GM04504 (cell line): Measurements from ENCODE around the gene GOSR2.
"Not testable (repeated sequence)": the region's sequence is repeated elsewhere in the genome, so short reads cannot be mapped to it uniquely, and the experiment has no call there.

ENCODE experiments used
- DNase-seq: peaks from one replicate; pipeline ENCODE4 v3.0.0-alpha.2; 2012; ENCODE audit warnings: low read depth

Gene GOSR2

DNA sequence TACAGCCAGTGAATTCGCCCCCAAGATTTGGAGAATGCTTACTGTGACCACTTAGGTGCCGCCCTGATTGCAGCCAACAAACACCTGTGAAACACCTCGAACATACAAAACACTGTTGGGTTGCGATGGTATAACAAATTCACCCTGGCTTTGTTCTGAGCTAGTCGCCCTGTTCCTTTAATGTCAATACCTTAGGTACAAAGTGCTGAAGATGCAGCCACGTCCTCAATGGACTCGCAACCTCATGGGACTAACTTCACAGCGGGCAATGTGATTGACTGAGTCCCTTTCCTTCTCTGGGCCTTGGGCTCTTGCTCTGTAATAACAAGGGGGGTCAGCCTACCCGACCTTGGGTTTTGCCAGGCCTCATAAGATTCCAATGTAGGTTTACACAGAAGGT lies 28.9 kb upstream of the GOSR2 start:
- DNase-seq: no peak

DNA sequence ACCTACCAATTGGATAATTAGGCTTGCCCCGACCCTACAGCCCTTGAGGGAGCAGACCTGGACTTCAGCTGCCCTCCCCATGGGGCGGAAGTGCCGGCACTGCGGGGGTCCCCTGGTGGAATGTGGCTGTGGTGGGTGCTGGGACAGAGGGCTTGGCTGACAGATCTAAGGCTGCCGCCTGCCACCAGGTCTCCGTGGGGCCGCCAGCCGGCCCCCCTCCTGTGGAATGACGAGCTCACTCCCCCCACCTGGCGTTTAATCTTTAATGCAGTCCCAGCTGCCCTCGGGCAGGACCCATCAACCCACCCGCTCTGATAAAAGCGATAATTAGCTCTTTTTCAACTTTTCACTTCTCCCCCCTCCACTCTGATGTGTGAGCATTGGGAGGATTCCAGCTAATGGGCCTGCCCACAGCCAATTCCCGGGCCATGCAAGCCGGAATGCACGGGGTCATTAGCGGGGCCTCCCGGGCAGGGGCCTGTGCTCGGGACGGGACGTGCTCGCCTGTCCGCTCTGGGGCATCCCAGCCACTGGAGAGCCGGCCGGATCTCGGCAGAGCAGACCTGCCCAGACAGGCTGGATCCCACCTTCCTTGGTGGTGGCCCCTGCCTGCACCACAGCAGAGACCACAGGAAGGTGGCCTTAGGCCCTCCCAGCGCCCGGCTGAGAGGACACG lies 28.3 kb upstream of the GOSR2 start:
- DNase-seq: no peak

DNA sequence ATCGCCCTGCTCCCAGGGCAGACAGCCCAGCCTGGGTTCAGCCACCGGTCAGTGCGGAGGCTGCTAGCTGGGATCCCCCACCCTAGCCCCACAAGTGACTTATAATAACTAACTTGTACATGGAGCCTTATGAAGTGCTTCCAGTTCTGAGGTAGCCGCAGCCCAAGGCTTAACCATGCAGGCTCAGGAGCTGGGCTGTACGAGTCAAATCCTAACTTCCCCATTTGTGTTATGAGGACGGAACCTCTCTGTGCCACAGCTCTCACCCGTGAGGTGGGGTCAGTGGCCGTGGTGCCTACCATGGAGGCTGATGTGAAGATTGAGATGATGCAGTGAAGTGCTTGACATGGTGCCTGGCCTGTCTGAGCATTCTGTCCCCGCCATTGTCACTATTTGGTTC lies 27.8 kb upstream of the GOSR2 start:
- no peak for DNase-seq

DNA sequence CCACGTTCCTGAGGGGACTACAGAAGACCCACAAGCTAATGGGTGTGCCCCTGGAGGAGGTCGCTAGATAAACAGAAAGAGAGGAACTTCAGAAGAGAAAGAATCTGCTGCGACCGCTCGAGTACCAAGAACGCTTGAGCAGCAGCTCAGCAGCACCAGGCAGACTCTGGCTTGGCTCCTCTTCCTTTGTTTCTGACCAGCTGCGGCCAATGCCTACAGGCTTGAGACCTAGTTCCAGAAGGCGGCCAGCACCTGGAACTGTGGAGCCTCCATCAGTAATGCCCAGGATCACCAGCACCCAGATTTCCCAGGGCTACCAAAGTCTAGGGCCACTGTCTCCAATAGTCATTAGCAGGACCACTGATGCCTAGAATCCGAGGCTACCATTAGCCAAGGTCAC lies 26.0 kb upstream of the GOSR2 start:
- DNase-seq: no peak

DNA sequence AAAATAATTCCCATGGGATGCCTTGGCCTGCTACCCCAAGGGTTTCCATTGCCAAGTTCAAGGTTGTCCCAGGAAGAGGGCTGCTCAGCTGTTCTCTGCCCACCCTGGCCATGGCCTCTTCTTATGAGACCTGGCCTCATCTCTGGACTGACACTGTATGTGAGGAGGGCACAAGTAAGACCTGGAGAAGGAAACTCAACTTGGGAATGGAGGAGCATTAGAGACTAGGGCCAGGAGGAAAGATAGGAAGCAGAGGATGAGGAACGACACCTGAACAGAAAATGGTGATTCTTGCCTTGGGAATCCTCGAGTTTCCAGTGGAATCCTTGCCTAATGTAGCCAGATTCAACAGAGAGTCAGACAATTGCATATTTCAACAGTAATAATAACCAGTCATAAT lies 24.6 kb upstream of the GOSR2 start:
- no peak for DNase-seq

DNA sequence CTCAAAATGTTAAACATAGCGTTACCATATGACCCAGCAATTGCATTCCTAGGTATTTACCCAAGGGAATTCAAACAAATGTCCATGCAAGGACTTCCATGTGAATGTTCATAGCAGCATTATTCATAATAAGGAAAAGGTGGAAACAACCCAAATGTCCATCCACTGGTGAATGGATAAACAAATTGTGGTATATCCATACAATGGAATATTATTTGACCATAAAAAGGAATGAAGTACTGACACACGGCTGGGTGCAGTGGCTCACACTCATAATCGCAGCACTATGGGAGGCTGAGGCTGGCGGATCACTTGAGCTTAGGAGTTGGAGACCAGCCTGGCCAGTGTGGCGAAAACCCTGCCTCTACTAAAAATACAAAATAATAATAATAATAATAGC lies 24.1 kb upstream of the GOSR2 start:
- DNase-seq: no peak

DNA sequence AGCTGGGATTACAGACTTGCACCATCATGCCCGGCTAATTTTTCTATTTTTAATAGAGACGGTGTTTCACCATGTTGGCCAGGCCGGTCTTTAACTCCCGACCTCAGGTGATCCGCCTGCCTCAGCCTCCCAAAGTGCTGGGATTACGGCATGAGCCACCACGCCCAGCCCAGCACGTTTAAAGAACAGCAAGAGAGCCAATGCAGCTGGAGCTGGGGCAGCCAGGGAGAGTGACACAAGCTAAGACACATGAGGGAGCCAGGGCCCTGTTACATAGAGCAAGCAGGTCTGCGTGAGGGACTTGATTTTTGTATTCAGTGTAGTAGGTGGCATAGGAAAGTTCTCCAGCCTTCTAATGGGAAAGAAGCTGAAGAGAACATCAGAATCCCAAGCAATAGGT lies 21.7 kb upstream of the GOSR2 start:
- no peak for DNase-seq

DNA sequence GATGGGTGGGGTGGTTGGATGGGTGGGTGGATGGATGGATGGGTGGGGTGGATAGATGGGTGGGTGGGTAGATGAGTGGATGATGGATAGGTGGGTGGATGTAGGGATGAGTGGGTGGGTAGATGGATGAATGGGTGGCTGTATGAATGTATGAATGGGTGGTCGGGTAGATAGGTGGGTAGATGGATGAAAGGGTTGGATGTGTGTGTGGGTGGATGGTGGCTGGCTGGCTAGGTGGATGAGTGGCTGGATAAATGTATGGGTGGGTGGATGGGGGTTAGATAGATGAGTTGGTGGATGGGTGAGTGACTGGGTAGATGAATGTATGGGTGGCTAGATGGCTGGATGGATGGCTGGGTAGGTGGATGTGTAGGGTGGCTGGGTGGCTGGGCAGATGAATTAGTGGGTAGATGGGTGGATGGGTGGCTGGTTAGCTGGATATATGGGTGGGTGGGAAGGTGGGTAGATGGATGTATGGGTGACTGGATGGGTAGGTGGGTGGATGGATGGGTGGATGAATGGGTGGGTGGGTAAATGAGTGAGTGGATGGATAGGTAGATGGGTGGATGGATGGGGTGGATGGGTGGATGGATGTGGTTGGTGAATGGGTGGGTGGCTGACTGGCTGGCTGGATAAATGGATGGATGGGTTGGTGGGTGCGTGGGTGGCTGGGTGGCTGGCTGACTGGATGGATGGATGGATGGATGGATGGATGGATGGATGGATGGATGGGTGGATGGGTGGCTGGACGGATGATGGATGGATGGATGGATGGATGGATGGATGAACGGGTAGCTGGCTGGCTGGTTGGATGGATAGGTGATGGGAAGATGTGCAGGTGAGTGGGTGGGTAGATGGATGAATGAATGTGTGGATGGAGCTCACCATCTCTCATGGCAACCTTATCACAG lies 18.9 kb upstream of the GOSR2 start:
- DNase-seq: no peak

DNA sequence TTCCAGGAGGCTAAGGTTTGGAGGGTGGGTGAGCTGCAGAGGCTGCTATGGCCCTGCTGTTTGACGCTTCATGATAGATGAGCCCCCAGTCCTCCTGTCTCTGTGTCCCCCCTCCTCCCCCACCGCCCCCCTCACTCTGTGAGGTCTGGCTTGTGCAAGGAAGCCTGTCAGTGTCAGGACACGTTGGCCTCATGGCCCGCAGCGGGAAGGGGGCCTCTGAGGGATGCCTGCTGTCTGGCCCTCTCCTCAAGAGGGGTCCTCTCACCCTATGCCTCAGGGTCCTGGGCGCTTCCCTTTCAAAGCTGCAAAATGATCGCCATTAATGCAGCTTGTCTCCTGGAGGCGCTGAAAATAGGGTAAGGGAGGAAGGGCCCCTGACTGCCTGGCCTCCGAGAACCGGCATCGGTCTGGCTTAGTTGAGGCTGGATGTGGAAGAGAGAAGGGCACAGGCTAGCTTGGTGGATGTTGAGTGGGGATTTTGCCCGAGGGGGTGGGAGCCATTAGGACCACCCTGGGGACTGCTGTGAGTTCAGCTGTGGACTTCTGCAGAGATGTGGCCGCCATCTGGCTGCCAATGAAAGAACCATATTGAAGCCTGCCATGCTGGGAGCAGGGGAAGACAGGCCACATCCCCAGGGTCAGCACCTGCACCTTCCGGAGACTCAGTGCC lies 14.8 kb upstream of the GOSR2 start:
- no peak for DNase-seq

DNA sequence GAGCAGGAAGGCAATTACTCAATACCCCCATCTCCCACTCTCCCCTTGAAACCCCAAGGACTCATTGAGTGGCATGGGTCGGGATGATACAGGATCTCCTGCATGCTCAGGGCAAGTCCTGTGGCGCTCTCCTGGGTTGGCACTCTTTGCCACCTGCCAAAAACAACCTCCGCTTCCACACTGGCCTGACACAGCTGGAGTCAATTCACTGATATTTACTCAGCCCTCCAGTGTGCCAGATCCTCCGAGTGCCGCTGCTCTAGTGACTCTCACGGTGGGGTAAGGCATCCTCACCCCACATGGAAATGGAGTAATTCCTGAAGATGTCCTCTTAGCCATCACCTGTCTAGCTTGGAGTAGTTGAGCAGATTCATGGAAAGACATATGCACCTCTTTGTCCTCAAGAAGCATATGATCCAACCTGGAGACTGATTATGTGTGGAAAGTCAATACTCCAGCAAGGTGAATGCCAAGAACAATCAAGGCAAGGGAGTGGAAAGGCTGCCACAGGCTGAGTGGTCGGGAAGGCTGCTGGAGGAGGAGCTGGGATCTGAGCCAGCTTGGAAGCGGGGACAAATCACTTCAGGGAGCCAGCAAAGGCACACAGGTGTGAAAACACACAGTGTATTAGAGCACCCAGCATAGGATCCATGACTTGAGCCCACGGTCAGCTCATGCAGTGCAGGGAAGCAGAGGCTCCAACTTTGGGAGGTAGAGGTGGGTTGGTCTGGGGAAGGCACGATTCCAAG lies 12.6 kb upstream of the GOSR2 start:
- no peak for DNase-seq

DNA sequence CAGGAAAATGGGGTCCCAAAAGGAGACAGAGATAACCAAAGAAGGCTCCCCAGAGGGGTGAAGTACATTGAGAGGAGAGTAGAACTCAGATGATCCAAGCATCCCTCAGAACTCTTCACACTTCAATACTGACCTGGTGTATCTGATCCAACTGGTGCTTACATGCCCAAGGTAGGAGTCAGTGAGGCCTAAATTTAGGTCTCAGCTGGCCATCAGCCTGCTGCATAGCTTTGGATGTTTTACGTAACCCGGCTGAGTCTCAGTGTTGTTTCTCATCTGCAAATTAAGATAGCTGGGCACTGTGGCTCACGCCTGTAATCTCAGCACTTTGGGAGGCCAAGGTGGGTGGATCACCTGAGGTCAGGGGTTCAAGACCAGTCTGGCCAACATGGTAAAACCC lies 11.6 kb upstream of the GOSR2 start:
- no peak for DNase-seq

DNA sequence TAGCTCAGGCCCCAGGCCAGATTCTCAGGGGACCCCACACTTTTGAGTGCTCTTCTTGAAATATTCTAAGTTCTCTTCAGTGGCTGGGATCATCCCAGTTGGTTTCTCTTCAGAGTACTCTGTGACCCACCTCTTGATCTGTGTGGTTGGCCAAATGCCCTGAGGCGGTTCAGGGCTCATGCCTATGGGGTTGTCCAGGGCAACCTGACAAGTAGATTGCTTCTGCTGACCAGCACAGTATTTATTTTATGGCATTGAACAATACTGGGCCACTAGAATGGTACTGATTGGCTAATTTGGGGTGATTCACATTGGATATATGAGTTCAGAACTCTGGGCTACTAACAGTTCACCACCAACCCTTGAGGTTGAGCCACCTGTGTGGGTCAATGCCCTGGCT lies 7.4 kb upstream of the GOSR2 start:
- DNase-seq: no peak

DNA sequence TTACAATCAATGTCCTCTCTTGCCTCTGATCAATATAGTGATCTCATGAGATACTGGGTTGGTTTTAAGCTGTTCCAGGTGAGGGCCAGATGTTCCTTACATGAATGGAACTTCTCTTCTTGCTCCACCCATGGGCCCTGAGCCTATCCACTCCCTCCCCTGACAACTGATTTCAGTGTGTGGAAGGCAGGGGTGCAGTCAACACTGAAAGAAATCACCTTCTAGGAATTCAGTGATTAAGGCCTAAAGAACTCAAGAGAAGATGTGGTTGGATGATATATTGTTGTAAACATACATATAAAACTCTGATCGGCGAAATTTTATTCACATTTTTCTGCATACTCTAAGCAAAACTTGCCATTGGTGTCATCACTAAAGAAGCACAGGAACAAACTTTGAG lies 6.7 kb upstream of the GOSR2 start:
- peak; percentile 60 for DNase-seq

DNA sequence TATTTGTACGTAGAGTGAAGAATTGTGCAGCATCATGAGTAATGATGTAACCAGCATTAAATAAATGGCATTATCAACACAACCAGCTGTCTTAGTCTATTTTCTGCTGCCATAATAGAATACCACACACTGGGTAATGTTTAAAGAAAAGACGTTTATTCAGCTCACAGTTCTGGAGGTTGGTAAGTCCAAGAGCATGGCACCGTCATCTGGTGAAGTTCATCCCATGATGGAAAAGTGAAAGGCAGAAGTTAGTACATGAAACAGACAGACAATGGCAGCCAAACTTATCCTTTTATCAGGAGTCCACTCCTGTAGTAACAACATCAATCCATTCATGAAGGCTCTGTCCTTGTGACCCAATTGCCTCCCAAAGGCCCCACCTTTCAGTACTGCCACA lies 6.3 kb upstream of the GOSR2 start:
- no peak for DNase-seq

DNA sequence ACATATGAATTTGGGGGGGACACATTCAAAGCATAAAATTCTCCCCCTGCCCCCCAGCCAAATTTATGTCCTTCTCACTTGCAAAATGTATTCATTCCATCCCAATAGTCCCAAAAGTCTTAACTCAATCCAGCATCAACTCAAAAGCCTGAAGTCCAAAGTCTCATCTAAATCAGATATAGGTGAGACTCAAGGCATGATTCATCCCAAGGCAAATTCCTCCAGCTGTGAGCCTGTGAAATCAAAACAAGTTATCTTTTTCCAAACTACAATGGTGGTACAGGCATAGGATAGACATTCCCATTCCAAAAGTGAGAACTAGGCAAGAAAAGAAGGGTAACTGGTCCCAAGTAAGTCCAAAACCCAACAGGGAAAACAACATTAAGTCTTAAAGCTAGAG lies 5.9 kb upstream of the GOSR2 start:
- no peak for DNase-seq

DNA sequence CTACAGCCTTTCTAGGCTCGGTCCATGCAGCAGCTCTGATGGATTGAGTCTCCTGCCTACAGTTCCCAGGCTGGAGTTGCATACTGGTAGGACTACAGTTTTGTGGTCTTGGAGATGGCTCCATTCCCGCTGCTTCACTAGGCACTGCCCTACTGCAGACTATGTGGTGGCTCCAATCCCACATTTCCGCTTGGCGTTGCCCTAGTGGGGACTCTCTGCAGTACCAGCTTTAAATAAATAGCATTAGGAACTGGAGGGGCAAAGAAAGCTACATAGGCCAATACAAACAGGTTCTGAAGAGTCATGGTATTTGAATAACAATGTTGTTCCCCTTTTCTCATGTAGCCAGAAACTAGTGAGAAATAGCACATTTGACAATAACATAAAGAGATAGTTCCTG lies 5.4 kb upstream of the GOSR2 start:
- DNase-seq: no peak

DNA sequence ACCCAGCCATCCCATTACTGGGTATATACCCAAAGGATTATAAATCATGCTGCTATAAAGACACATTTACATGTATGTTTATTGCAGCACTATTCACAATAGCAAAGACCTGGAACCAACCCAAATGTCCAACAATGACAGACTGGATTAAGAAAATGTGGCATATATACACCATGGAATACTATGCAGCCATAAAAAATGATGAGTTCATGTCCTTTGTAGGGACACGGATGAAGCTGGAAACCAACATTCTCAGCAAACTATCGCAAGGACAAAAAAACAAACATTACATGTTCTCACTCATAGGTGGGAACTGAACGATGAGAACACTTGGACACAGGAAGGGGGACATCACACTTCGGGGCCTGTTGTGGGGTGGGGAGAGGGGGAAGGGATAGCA lies 998 bp upstream of the GOSR2 start:
- not testable (repeated sequence) for DNase-seq

DNA sequence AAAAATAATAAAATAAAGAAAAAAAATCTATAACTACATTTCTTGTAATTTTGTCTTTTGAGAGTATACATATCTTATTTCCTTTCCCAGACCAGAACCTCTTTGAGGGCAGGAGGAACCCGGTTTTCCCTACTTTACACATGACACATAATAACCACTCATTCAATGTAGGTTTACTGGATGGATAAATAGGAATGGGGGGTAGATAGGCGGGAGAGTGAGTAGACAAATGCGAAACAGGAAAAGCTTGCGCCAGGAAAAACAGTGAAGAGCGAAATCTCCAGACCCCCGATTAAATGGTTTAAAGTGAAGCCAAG lies 515 bp upstream of the GOSR2 start:
- DNase-seq: no peak

DNA sequence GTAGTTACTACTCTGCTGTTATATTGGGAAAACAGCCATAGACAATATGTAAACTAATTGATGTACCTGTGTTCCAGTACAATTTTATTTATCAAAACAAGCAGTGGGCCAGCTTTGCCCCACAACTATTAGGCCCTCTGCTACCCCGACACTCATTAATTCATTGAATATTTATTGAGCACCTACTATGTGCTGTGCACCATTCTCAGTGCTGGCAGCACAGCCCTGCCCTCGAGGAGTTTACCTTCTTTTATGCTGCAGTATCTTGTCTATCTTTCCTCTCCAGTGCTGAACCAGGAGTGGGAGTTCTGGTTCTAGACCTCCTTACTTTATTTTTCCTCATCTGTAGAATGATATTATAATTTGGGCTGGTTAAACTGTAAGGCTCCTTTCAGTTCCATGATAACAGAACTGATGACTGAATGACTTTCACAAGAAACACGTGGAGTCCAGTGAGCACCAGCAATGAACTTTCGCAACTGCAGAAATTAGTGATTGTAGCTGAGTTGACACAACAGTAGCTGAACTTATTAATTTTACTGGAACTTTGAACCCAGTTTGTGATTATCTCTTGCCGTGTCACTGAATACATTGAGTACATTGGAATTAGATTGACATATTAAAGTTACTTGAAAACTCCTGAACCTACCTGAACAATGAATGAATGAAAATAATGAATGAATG lies 2.4 kb downstream of the GOSR2 start:
- DNase-seq: no peak

DNA sequence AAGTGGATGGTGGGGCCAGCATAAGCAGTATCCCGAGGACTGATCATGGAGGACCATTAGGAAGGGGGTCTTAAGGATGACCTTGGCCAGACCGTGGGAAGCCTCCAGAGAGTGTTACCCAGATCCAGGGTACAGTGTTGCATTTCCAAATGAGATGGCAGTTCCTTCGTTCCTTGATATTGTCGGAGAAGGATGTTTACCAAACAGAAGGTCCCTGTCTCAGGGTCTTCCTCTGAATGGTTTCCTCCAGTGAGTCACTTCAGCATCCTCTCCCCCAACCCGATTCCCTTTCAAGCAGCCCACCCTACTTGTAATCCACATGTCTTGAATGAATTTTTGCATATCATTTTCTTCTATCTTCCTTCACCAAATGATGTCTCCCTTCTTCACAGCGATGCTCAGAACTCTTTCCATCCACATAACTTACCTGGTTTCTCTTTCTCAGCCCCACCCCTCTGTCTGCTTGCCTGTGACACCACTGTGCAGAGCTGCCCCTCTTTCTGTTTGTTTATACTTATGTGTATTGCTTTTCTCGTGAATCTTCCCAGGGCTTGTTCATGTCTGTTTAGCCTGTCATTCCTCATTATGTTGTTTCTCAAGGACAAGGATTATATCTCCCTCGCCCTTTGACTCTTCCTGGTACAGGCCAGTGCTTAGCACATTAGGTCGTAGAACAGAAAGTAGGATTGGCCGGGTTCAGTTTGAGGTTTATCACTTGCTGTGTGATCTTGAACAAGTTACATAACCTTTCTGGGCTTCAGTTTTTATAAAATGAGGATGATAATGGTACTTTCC lies 5.7 kb downstream of the GOSR2 start:
- DNase-seq: no peak

DNA sequence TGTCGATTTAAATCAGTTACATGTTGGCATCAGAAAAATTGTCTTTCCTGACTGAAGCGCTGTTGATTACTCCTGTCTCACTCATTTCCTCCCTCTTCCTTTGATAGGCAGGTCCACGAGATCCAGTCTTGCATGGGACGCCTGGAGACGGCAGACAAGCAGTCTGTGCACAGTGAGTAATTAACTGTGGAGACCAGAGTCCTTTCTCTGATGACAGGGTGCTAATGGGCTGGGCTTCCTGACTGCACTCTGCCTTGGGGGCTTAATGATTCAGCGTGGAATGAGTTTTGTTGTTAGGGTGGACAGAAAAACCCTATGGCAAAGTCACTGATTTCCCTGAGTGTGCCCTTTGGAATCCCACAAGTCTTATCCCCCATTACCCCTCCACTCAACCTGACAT lies 6.5 kb downstream of the GOSR2 start:
- peak; percentile 48 for DNase-seq
